Fibroblast of lung (primary cell): Measurements from ENCODE around the gene SLC2A8. TPM values are rescaled to one million over a fixed set of nuclear protein-coding genes. Genes with fewer than 3 reads are reported as not detected.

Experiments used
- DNase-seq, 2 donors: peaks; one replicate each; pipeline versions ENCODE4 v3.0.0 to v3.0.0-alpha.2; 2010; ENCODE audit warnings: low read depth in 2 of 2
- H2AFZ ChIP-seq: 2 replicates; pipeline ENCODE4 v1.5.1; 2012; ENCODE audit warnings: low read length, control low read depth, inconsistent platforms
- H3K27ac ChIP-seq: 2 replicates; pipeline ENCODE4 v1.5.1; 2011; ENCODE audit warnings: low read length, control low read depth; ENCODE audit not compliant: insufficient read depth
- H3K27me3 ChIP-seq: 2 replicates; pipeline ENCODE4 v1.5.1; 2011; ENCODE audit warnings: mild to moderate bottlenecking, low read length; ENCODE audit not compliant: control insufficient read depth, insufficient read depth
- H3K36me3 ChIP-seq: 2 replicates; pipeline ENCODE4 v1.5.1; 2011; ENCODE audit warnings: low read length; ENCODE audit not compliant: control insufficient read depth, insufficient read depth
- H3K4me1 ChIP-seq: 2 replicates; pipeline ENCODE4 v1.5.1; 2011; ENCODE audit warnings: low read length; ENCODE audit not compliant: control insufficient read depth, insufficient read depth; ENCODE audit errors: extremely low read depth
- H3K4me2 ChIP-seq: 2 replicates; pipeline ENCODE4 v1.5.1; 2011; ENCODE audit warnings: low read length, control low read depth; ENCODE audit not compliant: insufficient read depth; ENCODE audit errors: extremely low read depth
- H3K4me3 ChIP-seq, 4 experiments: fragments of 200-600 bp in 1 of 4; sonication (generic) in 1 of 4; replicated peaks in 1 of 4; 2 replicates each; pipeline ENCODE4 v1.5.1; 2011 to 2016; ENCODE audit warnings: low read length in 4 of 4, low read depth in 3 of 4, mild to moderate bottlenecking in 3 of 4, control low read depth in 2 of 4, inconsistent platforms in 1 of 4, mixed read lengths in 1 of 4; ENCODE audit not compliant: insufficient read depth in 1 of 4; ENCODE audit errors: control extremely low read depth in 1 of 4
- H3K79me2 ChIP-seq: 2 replicates; pipeline ENCODE4 v1.5.1; 2012; ENCODE audit warnings: mild to moderate bottlenecking, low read length, inconsistent platforms; ENCODE audit not compliant: control insufficient read depth, insufficient read depth
- H3K9ac ChIP-seq: 2 replicates; pipeline ENCODE4 v1.5.1; 2011; ENCODE audit warnings: mild to moderate bottlenecking, low read length, control low read depth; ENCODE audit not compliant: insufficient read depth
- H3K9me3 ChIP-seq: 2 replicates; pipeline ENCODE4 v1.5.1; 2012; ENCODE audit warnings: low read depth, low read length; ENCODE audit not compliant: control insufficient read depth, insufficient read depth
- H4K20me1 ChIP-seq: 2 replicates; pipeline ENCODE4 v1.5.1; 2011; ENCODE audit warnings: low read length; ENCODE audit not compliant: control insufficient read depth, insufficient read depth; ENCODE audit errors: extremely low read depth
- EZH2 ChIP-seq: IDR thresholded peaks from 2 replicates; pipeline ENCODE4 v1.5.1; 2012; ENCODE audit warnings: low read length, control low read depth, mild to moderate bottlenecking; ENCODE audit errors: missing control alignments
- polyA minus RNA-seq: library from RNA; depleted of rRNA, polyadenylated mRNA; stranded (reverse); fragments of >200 nt; gene quantifications from 2 replicates; pipeline ENCODE4 v1.2.3, GENCODE V29; 2011; ENCODE audit warnings: low replicate concordance
- polyA plus RNA-seq, 2 donors: library from polyadenylated mRNA; depleted of rRNA in 1 of 2; stranded (reverse) in 1 of 2; unstranded in 1 of 2; fragments of >200 nt; gene quantifications; 2 replicates each; pipeline ENCODE4 v1.2.1, GENCODE V29; 2011 to 2012; ENCODE audit warnings: missing spikeins in 1 of 2
- total RNA-seq: library from RNA; depleted of rRNA; stranded (reverse); fragments of >200 nt; gene quantifications from 2 replicates; pipeline ENCODE4 v1.2.1, GENCODE V29; 2014
- TF ChIP-seq, protein P1 (sequence below), 2 donors: IDR thresholded peaks in 1 of 2; conservative IDR thresholded peaks in 1 of 2; 1 replicate in 1 of 2; 2 replicates in 1 of 2; pipeline ENCODE4 v1.5.1; 2011 to 2012; ENCODE audit warnings: low read length in 2 of 2, control low read depth in 1 of 2, inconsistent platforms in 1 of 2, low read depth in 1 of 2, mild to moderate bottlenecking in 1 of 2

The SLC2A8 gene, protein sequence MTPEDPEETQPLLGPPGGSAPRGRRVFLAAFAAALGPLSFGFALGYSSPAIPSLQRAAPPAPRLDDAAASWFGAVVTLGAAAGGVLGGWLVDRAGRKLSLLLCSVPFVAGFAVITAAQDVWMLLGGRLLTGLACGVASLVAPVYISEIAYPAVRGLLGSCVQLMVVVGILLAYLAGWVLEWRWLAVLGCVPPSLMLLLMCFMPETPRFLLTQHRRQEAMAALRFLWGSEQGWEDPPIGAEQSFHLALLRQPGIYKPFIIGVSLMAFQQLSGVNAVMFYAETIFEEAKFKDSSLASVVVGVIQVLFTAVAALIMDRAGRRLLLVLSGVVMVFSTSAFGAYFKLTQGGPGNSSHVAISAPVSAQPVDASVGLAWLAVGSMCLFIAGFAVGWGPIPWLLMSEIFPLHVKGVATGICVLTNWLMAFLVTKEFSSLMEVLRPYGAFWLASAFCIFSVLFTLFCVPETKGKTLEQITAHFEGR
- total RNA-seq: 7.2 and 11.4 TPM in 2 replicates
- polyA plus RNA-seq: 4.6 and 6.3 TPM in 2 replicates
- 6.1 and 10.7 TPM in 2 replicates for polyA plus RNA-seq (2012)
- polyA minus RNA-seq: 5.9 and 12.2 TPM in 2 replicates

DNA sequence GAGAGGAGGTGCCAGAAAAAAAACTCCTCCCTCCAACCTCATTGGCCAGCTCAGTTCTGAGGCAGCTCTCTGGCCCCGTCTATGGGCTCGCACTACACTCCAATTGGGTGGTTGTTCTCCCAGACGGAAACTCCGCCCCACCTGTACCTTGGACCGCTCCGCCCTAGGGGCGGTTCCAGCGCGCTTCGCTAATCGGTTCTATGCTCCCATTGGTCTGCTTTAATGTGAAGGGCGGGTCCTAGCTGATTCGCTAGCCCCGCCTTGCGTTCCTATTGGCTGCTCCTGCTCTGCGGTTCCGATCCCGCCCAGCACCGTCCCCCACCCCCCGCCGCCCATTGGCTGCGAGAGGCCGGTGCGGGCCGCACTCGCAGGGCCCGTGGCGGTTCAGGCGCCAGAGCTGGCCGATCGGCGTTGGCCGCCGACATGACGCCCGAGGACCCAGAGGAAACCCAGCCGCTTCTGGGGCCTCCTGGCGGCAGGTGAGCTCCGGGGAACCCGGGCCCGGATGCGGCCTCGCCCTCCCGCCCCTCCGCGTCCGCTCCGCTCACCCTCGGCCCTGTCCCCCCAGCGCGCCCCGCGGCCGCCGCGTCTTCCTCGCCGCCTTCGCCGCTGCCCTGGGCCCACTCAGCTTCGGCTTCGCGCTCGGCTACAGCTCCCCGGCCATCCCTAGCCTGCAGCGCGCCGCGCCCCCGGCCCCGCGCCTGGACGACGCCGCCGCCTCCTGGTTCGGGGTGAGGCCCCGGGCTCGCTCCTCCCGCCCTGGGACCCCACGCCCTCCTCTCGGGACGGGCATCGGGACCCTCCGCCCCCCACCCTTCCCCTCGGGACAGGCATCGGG is at the start of gene SLC2A8:
Gene SLC2A8, plus strand, starts transcription at position 362 of the 838 bp plus-strand sequence. Its CDS starts 62 bp downstream, at position 424.
- Histone ChIP-seq H3K4me1 (no peaks in the 10 kb centered on the region), H3K4me3 (peak within 1 kb of the TSS; percentile 42 to 64 (median 58)), H4K20me1 (no peaks in the 10 kb centered on the region), H3K9me3 (no peaks in the 10 kb centered on the region), H2AFZ (peak within 1 kb of the TSS; percentile 73), H3K27me3 (no peaks in the 10 kb centered on the region), H3K36me3 (no peaks in the 10 kb centered on the region), H3K4me2 (peak within 1 kb of the TSS; percentile 87), H3K27ac (peak within 1 kb of the TSS; percentile 60), H3K79me2 (peaks cover 1% of the 10 kb centered on the region), H3K9ac (peak within 1 kb of the TSS; percentile 65)
- peak; percentile 98 to 99 for DNase-seq
- no peak for TF ChIP-seq EZH2
- TF ChIP-seq, protein P1, sequence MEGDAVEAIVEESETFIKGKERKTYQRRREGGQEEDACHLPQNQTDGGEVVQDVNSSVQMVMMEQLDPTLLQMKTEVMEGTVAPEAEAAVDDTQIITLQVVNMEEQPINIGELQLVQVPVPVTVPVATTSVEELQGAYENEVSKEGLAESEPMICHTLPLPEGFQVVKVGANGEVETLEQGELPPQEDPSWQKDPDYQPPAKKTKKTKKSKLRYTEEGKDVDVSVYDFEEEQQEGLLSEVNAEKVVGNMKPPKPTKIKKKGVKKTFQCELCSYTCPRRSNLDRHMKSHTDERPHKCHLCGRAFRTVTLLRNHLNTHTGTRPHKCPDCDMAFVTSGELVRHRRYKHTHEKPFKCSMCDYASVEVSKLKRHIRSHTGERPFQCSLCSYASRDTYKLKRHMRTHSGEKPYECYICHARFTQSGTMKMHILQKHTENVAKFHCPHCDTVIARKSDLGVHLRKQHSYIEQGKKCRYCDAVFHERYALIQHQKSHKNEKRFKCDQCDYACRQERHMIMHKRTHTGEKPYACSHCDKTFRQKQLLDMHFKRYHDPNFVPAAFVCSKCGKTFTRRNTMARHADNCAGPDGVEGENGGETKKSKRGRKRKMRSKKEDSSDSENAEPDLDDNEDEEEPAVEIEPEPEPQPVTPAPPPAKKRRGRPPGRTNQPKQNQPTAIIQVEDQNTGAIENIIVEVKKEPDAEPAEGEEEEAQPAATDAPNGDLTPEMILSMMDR (conservative IDR thresholded peaks at IDR 0.05 in 1 of 2, IDR thresholded peaks at IDR 0.05 in 1 of 2; ENCODE audit: low read depth in 1 of 2, low read length in 2 of 2): no peak

DNA sequence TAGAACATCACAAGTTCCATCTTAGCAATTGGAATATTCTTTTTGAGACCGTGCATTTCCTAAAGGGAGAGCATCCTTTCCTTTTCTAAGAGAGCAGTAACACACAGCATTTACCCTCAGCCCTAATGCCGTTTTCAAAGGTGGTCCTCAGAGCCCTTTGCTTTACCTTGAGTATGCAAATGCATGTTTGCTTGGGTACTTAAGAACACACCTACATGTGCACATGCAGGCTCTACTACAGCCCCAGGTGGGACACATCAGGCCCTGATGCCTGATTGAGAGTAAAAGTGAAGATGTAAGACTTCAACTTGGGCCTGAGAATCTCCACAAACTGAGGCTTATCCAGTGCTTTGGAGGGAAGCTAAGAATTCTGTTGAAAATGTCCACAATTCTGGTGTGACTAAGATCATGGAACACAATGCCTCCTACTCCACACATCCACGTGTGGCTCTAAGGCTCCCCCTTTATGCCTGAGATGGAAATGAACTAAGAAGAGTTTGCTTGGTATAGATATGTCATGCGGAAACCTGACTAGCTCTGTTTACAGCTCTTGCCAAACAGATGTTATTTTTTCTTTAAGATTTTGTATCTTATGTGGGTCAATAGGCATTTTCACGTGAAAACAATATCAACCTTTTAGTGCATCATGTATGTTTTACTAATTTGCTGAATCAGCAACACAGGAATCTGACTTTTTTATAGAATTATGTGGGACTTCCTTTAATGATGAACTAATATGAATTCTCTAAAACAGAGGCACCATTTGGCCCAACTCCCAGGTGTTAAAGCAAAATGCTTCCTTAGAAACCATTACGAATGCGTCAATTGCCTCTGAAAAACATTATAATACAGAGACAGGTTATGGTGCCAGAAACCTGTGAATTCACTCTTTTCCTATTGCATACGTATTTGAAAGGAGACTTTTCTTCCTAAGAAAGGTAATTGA is 48.9 kb upstream of the SLC2A8 start:
- Histone ChIP-seq H3K4me2 (no peak overlapping the region), H3K4me1 (no peaks in the 10 kb centered on the region), H3K36me3 (no peaks in the 10 kb centered on the region), H3K9ac (no peak overlapping the region), H3K27me3 (no peaks in the 10 kb centered on the region), H3K4me3 (no peak overlapping the region), H2AFZ (no peak overlapping the region), H3K27ac (no peak overlapping the region), H3K79me2 (no peaks in the 10 kb centered on the region), H4K20me1 (no peaks in the 10 kb centered on the region), H3K9me3 (no peaks in the 10 kb centered on the region)
- DNase-seq: peak; percentile 35 to 81
- TF ChIP-seq EZH2: no peak
- TF ChIP-seq, protein P1 (conservative IDR thresholded peaks at IDR 0.05 in 1 of 2, IDR thresholded peaks at IDR 0.05 in 1 of 2; ENCODE audit: low read depth in 1 of 2, low read length in 2 of 2): peak; percentile 71 to 79
